ENCODE measurements around the gene BCDIN3D.

The BCDIN3D gene

DNA sequence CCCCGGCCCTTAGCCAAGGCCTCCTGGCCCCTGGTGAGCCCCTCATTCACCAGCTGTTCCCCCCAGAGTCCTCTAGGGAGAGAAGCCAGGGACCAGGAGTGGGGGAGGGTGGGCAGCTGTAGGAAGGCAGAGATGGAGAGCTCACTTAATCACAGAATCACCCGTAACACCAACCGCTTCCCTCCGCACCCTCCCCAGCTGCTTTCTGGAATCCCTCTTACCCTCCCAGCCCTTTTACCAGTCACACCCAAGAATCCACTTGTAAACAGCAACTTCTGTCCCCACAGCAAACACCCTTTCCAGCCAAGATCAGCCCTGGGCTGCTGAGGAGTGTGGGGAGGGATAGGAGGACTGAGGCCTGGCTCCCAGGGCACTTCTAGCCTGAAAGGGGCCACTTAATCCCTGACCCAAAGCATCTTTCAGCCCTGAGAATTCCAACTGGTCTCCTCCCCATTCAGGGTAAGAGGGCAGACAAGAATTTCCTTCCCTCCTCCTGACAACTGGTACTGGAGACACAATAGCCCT is 33.5 kb downstream of the BCDIN3D start:
- Histone ChIP-seq H3K4me2 (ENCODE audit: low read length) (no peak overlapping the region), H3K27ac (ENCODE audit: low read depth, low read length, poor library complexity, severe bottlenecking) (no peak overlapping the region)
- TF ChIP-seq EZH2 (IDR thresholded peaks at IDR 0.05; ENCODE audit: borderline replicate concordance, low read length), result no peak
- TF ChIP-seq, protein P1, sequence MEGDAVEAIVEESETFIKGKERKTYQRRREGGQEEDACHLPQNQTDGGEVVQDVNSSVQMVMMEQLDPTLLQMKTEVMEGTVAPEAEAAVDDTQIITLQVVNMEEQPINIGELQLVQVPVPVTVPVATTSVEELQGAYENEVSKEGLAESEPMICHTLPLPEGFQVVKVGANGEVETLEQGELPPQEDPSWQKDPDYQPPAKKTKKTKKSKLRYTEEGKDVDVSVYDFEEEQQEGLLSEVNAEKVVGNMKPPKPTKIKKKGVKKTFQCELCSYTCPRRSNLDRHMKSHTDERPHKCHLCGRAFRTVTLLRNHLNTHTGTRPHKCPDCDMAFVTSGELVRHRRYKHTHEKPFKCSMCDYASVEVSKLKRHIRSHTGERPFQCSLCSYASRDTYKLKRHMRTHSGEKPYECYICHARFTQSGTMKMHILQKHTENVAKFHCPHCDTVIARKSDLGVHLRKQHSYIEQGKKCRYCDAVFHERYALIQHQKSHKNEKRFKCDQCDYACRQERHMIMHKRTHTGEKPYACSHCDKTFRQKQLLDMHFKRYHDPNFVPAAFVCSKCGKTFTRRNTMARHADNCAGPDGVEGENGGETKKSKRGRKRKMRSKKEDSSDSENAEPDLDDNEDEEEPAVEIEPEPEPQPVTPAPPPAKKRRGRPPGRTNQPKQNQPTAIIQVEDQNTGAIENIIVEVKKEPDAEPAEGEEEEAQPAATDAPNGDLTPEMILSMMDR (IDR thresholded peaks at IDR 0.05; ENCODE audit: low read length), result no peak

DNA sequence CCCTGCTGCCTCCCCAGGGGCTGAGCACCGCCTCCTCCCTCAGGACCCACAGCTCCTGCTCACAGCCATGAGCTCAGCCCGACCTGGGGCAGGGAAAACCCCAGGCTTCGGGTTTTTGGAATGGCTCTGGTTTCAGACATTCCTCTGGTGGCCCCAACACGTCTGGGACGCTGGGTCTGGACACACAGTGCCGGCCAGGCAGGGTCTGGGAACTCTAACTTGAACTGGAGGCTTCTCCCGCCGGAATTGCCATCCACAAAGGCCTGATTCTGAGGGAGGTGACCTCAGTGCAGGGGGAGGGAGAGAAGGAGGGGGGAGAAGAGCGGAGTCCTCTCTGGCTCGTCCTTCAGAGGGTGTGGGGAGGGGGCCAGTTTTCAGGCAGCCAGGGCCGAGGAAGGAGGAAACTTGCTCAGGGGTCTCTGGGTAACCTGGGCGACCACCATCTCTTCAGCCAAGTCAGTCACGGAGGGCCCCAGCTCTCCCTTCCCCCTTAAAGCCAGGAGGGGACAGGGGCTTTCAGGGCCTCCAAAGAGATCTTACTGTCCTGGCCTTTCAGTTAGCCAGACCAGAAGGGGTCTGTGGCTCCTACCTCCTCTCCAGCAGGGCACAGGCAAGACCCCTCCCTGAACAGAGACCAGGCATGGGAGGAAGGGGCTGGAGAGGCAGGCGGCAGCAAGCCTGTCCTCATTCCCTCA is 34.1 kb downstream of the BCDIN3D start:
- Histone ChIP-seq H3K36me3 (ENCODE audit: insufficient read depth, low read length) (no peaks in the 10 kb centered on the region; the same call in 1 of the 2 replicates), H3K4me3 (ENCODE audit: low read depth, low read length, poor library complexity, severe bottlenecking) (no peak overlapping the region), H3K27me3 (ENCODE audit: insufficient read depth, low read length) (no peaks in the 10 kb centered on the region), H3K4me1 (ENCODE audit: insufficient read depth, low read length, severe bottlenecking) (peaks cover 24% of the 10 kb centered on the region), H3K9me2 (ENCODE audit: low read depth, low read length) (no peaks in the 10 kb centered on the region), H2AFZ (ENCODE audit: low read length) (no peak overlapping the region), H3K4me2 (ENCODE audit: low read length) (no peak overlapping the region), H4K20me1 (ENCODE audit: insufficient read depth, low read length) (no peaks in the 10 kb centered on the region), H3F3A (ENCODE audit: insufficient read depth, low read length) (no peaks in the 10 kb centered on the region), H3K9me3 (ENCODE audit: low read length) (no peaks in the 10 kb centered on the region), H3K27ac (ENCODE audit: low read depth, low read length, poor library complexity, severe bottlenecking) (no peak overlapping the region), H3K79me2 (ENCODE audit: insufficient read depth, low read length) (no peaks in the 10 kb centered on the region), H3K9ac (ENCODE audit: low read length) (no peak overlapping the region)
- no peak for TF ChIP-seq EZH2 (IDR thresholded peaks at IDR 0.05; ENCODE audit: borderline replicate concordance, low read length)
- TF ChIP-seq, protein P1 (IDR thresholded peaks at IDR 0.05; ENCODE audit: low read length), result no peak

More for the DNA sequence above, 33.5 kb downstream of the BCDIN3D start:
- Histone ChIP-seq H3K36me3 (ENCODE audit: insufficient read depth, low read length) (no peaks in the 10 kb centered on the region; the same call in 1 of the 2 replicates), H3K27me3 (ENCODE audit: insufficient read depth, low read length) (no peaks in the 10 kb centered on the region), H2AFZ (ENCODE audit: low read length) (no peak overlapping the region), H3K4me1 (ENCODE audit: insufficient read depth, low read length, severe bottlenecking) (peaks cover 24% of the 10 kb centered on the region), H3K4me3 (ENCODE audit: low read depth, low read length, poor library complexity, severe bottlenecking) (no peak overlapping the region), H3K9me2 (ENCODE audit: low read depth, low read length) (no peaks in the 10 kb centered on the region), H3K79me2 (ENCODE audit: insufficient read depth, low read length) (no peaks in the 10 kb centered on the region), H3F3A (ENCODE audit: insufficient read depth, low read length) (no peaks in the 10 kb centered on the region), H3K9ac (ENCODE audit: low read length) (no peak overlapping the region), H3K9me3 (ENCODE audit: low read length) (no peaks in the 10 kb centered on the region), H4K20me1 (ENCODE audit: insufficient read depth, low read length) (no peaks in the 10 kb centered on the region)

DNA sequence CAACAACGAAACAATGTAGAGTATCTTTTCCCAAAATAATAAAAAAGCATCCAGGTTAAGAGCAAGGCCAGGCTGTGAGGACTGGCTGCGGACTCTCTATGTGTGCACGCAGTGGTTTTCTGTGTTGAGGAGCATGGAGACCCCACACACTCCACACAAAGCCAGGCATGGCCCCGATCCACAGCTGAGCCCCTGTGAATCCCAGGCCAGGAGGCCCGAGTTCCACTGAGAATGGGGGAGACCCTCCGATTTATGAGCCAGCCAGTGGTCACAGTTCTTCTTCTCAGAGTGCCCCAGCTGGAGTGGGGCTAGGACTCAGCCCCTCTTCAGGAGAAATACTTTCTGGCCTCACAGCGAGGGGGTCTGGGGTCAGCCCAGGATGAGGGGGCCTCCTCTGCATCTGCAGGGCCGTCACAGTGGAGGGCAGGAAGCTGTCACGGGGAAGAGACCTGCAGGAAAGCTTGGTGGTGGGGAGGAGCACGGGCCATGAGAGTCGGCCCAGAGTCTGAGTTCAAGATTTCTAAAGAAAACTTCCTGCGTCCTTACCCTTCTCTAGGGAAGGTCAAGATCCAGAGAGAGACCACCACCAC is 34.8 kb downstream of the BCDIN3D start:
- Histone ChIP-seq H2AFZ (ENCODE audit: low read length) (no peak overlapping the region), H3F3A (ENCODE audit: insufficient read depth, low read length) (no peaks in the 10 kb centered on the region), H3K4me2 (ENCODE audit: low read length) (no peak overlapping the region), H3K4me1 (ENCODE audit: insufficient read depth, low read length, severe bottlenecking) (peaks cover 24% of the 10 kb centered on the region), H4K20me1 (ENCODE audit: insufficient read depth, low read length) (no peaks in the 10 kb centered on the region), H3K36me3 (ENCODE audit: insufficient read depth, low read length) (no peaks in the 10 kb centered on the region; the same call in 1 of the 2 replicates), H3K9ac (ENCODE audit: low read length) (no peak overlapping the region), H3K27ac (ENCODE audit: low read depth, low read length, poor library complexity, severe bottlenecking) (no peak overlapping the region), H3K79me2 (ENCODE audit: insufficient read depth, low read length) (no peaks in the 10 kb centered on the region), H3K27me3 (ENCODE audit: insufficient read depth, low read length) (no peaks in the 10 kb centered on the region), H3K9me2 (ENCODE audit: low read depth, low read length) (no peaks in the 10 kb centered on the region), H3K4me3 (ENCODE audit: low read depth, low read length, poor library complexity, severe bottlenecking) (no peak overlapping the region), H3K9me3 (ENCODE audit: low read length) (no peaks in the 10 kb centered on the region)
- TF ChIP-seq EZH2 (IDR thresholded peaks at IDR 0.05; ENCODE audit: borderline replicate concordance, low read length), result no peak
- TF ChIP-seq, protein P1 (IDR thresholded peaks at IDR 0.05; ENCODE audit: low read length), result no peak

All from OCI-LY1 (cell line).